DOHH2 (cell line): Measurements from ENCODE around the gene KCNE2.

Experiments
- H3F3A ChIP-seq: fragments of 200-600 bp; sonication (generic), shearing (Covaris generic); 2 replicates; pipeline ENCODE4 v1.6.0; 2016; ENCODE audit warnings: antibody characterized with exemption, mild to moderate bottlenecking; ENCODE audit not compliant: control insufficient read depth, insufficient read depth
- H3K27ac ChIP-seq: fragments of 200-600 bp; sonication (generic); 2 replicates; pipeline ENCODE4 v1.5.1; 2014; ENCODE audit warnings: low read depth, mild to moderate bottlenecking, low read length, moderate library complexity
- H3K27me3 ChIP-seq: fragments of 200-600 bp; sonication (generic); 2 replicates; pipeline ENCODE4 v1.6.1; 2014; ENCODE audit warnings: mild to moderate bottlenecking, low read length, mixed read lengths; ENCODE audit not compliant: control insufficient read depth
- H3K36me3 ChIP-seq: fragments of 200-600 bp; sonication (generic); 2 replicates; pipeline ENCODE4 v1.6.1; 2014; ENCODE audit warnings: mild to moderate bottlenecking, low read length, moderate library complexity, mixed read lengths; ENCODE audit not compliant: control insufficient read depth
- H3K4me1 ChIP-seq: fragments of 200-600 bp; sonication (generic); 2 replicates; pipeline ENCODE4 v1.6.1; 2014; ENCODE audit warnings: mild to moderate bottlenecking, low read length, mixed read lengths; ENCODE audit not compliant: control insufficient read depth
- H3K4me2 ChIP-seq: fragments of 200-600 bp; sonication (generic); 2 replicates; pipeline ENCODE4 v1.6.0; 2014; ENCODE audit warnings: mild to moderate bottlenecking, low read length, moderate library complexity
- H3K4me3 ChIP-seq: fragments of 200-600 bp; sonication (generic); 2 replicates; pipeline ENCODE4 v1.5.1; 2014; ENCODE audit warnings: mild to moderate bottlenecking, low read length, mixed read lengths
- H3K79me2 ChIP-seq: fragments of 200-600 bp; sonication (generic); 2 replicates; pipeline ENCODE4 v1.6.1; 2014; ENCODE audit warnings: mild to moderate bottlenecking, low read length, mixed read lengths; ENCODE audit not compliant: control insufficient read depth
- H3K9me2 ChIP-seq: fragments of 200-600 bp; sonication (generic); replicated peaks from 2 replicates; pipeline ENCODE4 v1.6.1; 2014; ENCODE audit warnings: mild to moderate bottlenecking, low read length, mixed read lengths; ENCODE audit not compliant: control insufficient read depth
- H3K9me3 ChIP-seq: fragments of 200-600 bp; sonication (generic); 2 replicates; pipeline ENCODE4 v1.6.1; 2014; ENCODE audit warnings: antibody characterized with exemption, low read length, mixed read lengths; ENCODE audit not compliant: control insufficient read depth, insufficient read depth
- H4K20me1 ChIP-seq: fragments of 200-600 bp; sonication (generic); 2 replicates; pipeline ENCODE4 v1.6.0; 2014; ENCODE audit warnings: low read depth, mild to moderate bottlenecking, antibody characterized with exemption, low read length, moderate library complexity; ENCODE audit not compliant: control insufficient read depth, insufficient read depth
- CTCF ChIP-seq: fragments of 200-600 bp; sonication (generic); IDR thresholded peaks from one replicate; pipeline ENCODE4 v1.5.1; 2014; ENCODE audit warnings: antibody characterized with exemption, mild to moderate bottlenecking, low read depth, low read length; ENCODE audit not compliant: poor library complexity, severe bottlenecking
- EZH2phosphoT487 ChIP-seq: fragments of 200-600 bp; sonication (generic); IDR thresholded peaks from 2 replicates; pipeline ENCODE4 v1.6.1; 2017; ENCODE audit warnings: borderline replicate concordance, mild to moderate bottlenecking, antibody characterized with exemption, low read length, moderate library complexity, mixed read lengths

KCNE2 gene

GRCh38 chr21:34362670-34363069 is 1.1 kb upstream of the KCNE2 start:
- Histone ChIP-seq H3K27me3 (peaks cover 10% of the 10 kb centered on the region), H3K36me3 (no peaks in the 10 kb centered on the region), H3K79me2 (no peaks in the 10 kb centered on the region), H3K9me3 (no peaks in the 10 kb centered on the region), H3K9me2 (no peaks in the 10 kb centered on the region), H3F3A (no peaks in the 10 kb centered on the region), H3K27ac (no peak overlapping the region), H3K4me1 (peaks cover 12% of the 10 kb centered on the region), H3K4me2 (no peak overlapping the region), H4K20me1 (no peaks in the 10 kb centered on the region), H3K4me3 (no peak overlapping the region)
- no peak for TF ChIP-seq CTCF
- no peak for TF ChIP-seq EZH2phosphoT487

- Histone ChIP-seq H4K20me1 (no peaks in the 10 kb centered on the region), H3K27ac (no peak overlapping the region), H3K4me1 (peaks cover 12% of the 10 kb centered on the region), H3K79me2 (no peaks in the 10 kb centered on the region), H3K9me3 (no peaks in the 10 kb centered on the region), H3K9me2 (no peaks in the 10 kb centered on the region), H3F3A (no peaks in the 10 kb centered on the region), H3K4me3 (no peak overlapping the region), H3K36me3 (no peaks in the 10 kb centered on the region), H3K4me2 (no peak overlapping the region), H3K27me3 (peaks cover 5% of the 10 kb centered on the region)
- TF ChIP-seq EZH2phosphoT487 (no peak), CTCF (no peak)
Observed at GRCh38 chr21:34364921-34365320, 1.1 kb downstream of the KCNE2 start.

- no peaks in the 10 kb centered on the region for H3K36me3 ChIP-seq
- H3K79me2 ChIP-seq, result no peaks in the 10 kb centered on the region
- no peaks in the 10 kb centered on the region for H3K9me2 ChIP-seq
- H3K4me3 ChIP-seq, result no peak overlapping the region
- TF ChIP-seq EZH2phosphoT487, result no peak
- H3F3A ChIP-seq, result no peaks in the 10 kb centered on the region
- H3K4me1 ChIP-seq, result peaks cover 12% of the 10 kb centered on the region
- peaks cover 8% of the 10 kb centered on the region for H3K27me3 ChIP-seq
- no peak overlapping the region for H3K4me2 ChIP-seq
- no peaks in the 10 kb centered on the region for H3K9me3 ChIP-seq
- H4K20me1 ChIP-seq, result no peaks in the 10 kb centered on the region
- H3K27ac ChIP-seq, result no peak overlapping the region
Observed at GRCh38 chr21:34365809-34366208, 2.0 kb downstream of the KCNE2 start.

GRCh38 chr21:34367320-34367935 is 3.6 kb downstream of the KCNE2 start:
- Histone ChIP-seq H3K4me3 (no peak overlapping the region), H4K20me1 (no peaks in the 10 kb centered on the region), H3K79me2 (no peaks in the 10 kb centered on the region), H3K4me1 (0 out of 2 replicates have a peak, but pooled peaks cover 3% of the 10 kb centered on the region), H3K27ac (no peak overlapping the region), H3K27me3 (peaks cover 3% of the 10 kb centered on the region), H3K9me3 (no peaks in the 10 kb centered on the region), H3K4me2 (no peak overlapping the region), H3F3A (no peaks in the 10 kb centered on the region), H3K36me3 (no peaks in the 10 kb centered on the region), H3K9me2 (no peaks in the 10 kb centered on the region)
- peak; percentile 68 for TF ChIP-seq CTCF
- TF ChIP-seq EZH2phosphoT487, result no peak
